Endothelial cell of umbilical vein (primary cell): Measurements from ENCODE around the gene CA6.
"Not testable (repeated sequence)": the region's sequence is repeated elsewhere in the genome, so short reads cannot be mapped to it uniquely, and the experiment has no call there.

Experiments
- EZH2 ChIP-seq: IDR thresholded peaks from 2 replicates; pipeline ENCODE4 v1.6.1; 2012; ENCODE audit warnings: borderline replicate concordance, low read depth, mild to moderate bottlenecking, moderate library complexity, low read length, inconsistent platforms; ENCODE audit not compliant: severe bottlenecking
- POLR2A ChIP-seq: IDR thresholded peaks from 2 replicates; pipeline ENCODE4 v1.6.1; 2012; ENCODE audit warnings: low read depth, mild to moderate bottlenecking, control low read depth, low read length
- TF ChIP-seq, protein P1 (sequence below), 2 donors: IDR thresholded peaks; 1 replicate in 1 of 2; 2 replicates in 1 of 2; pipeline ENCODE4 v1.5.1; 2011; ENCODE audit warnings: low read length in 2 of 2, mild to moderate bottlenecking in 2 of 2, moderate library complexity in 2 of 2, control low read depth in 1 of 2, inconsistent platforms in 1 of 2, low read depth in 1 of 2; ENCODE audit not compliant: insufficient read depth in 1 of 2; ENCODE audit errors: extremely low read depth in 1 of 2

DNA sequence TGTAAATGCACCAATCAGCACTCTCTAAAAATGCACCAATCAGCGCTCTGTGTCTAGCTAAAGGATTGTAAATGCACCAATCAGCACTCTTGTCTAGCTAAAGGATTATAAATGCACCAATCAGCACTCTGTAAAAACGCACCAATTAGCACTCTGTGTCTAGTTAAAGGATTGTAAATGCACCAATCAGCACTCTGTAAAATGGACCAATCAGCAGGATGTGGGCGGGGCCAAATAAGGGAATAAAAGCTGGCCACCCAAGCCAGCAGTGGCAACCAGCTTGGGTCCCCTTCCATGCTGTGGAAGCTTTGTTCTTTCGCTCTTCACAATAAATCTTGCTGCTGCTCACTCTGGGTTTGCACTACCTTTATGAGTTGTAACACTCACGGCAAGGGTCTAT lies 47.2 kb upstream of the CA6 start:
- TF ChIP-seq, protein P1, sequence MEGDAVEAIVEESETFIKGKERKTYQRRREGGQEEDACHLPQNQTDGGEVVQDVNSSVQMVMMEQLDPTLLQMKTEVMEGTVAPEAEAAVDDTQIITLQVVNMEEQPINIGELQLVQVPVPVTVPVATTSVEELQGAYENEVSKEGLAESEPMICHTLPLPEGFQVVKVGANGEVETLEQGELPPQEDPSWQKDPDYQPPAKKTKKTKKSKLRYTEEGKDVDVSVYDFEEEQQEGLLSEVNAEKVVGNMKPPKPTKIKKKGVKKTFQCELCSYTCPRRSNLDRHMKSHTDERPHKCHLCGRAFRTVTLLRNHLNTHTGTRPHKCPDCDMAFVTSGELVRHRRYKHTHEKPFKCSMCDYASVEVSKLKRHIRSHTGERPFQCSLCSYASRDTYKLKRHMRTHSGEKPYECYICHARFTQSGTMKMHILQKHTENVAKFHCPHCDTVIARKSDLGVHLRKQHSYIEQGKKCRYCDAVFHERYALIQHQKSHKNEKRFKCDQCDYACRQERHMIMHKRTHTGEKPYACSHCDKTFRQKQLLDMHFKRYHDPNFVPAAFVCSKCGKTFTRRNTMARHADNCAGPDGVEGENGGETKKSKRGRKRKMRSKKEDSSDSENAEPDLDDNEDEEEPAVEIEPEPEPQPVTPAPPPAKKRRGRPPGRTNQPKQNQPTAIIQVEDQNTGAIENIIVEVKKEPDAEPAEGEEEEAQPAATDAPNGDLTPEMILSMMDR (IDR thresholded peaks at IDR 0.05; ENCODE audit: extremely low read depth in 1 of 2, insufficient read depth in 1 of 2, low read depth in 1 of 2, low read length in 2 of 2): not testable (repeated sequence)
- TF ChIP-seq EZH2, POLR2A: not testable (repeated sequence)
